Neural progenitor cell (in vitro differentiated cells): ENCODE data around the gene ANKHD1.

ENCODE experiments used
- EZH2 ChIP-seq: fragments of 200-600 bp; sonication (generic); IDR thresholded peaks from 2 replicates; pipeline ENCODE4 v1.6.1; 2017; ENCODE audit warnings: antibody characterized with exemption, mild to moderate bottlenecking, moderate library complexity
- EZH2phosphoT487 ChIP-seq: fragments of 200-600 bp; sonication (generic); IDR thresholded peaks from 2 replicates; pipeline ENCODE4 v1.6.1; 2017; ENCODE audit warnings: antibody characterized with exemption

- no peak for TF ChIP-seq EZH2phosphoT487
- no peak for TF ChIP-seq EZH2
Observed at GRCh38 chr5:140557136-140557805, 155.6 kb downstream of the ANKHD1 start, which contains the start of gene SRA1.
